SK-N-MC (cell line): ENCODE measurements around the gene EIF1.

ENCODE experiments used
- EZH2 ChIP-seq: fragments of 200-600 bp; sonication (generic); IDR thresholded peaks from one replicate; pipeline ENCODE4 v1.6.1; 2017; ENCODE audit warnings: antibody characterized with exemption
- FOXP2 ChIP-seq: optimal IDR thresholded peaks from 2 replicates; pipeline ENCODE3; 2011; ENCODE audit warnings: mild to moderate bottlenecking, moderate library complexity; ENCODE audit not compliant: insufficient read depth; ENCODE audit errors: extremely low read length, control extremely low read depth
- POLR2AphosphoS5 ChIP-seq: IDR thresholded peaks from 2 replicates; pipeline ENCODE4 v1.6.1; 2012; ENCODE audit warnings: mild to moderate bottlenecking, low read depth, low read length, borderline replicate concordance

DNA sequence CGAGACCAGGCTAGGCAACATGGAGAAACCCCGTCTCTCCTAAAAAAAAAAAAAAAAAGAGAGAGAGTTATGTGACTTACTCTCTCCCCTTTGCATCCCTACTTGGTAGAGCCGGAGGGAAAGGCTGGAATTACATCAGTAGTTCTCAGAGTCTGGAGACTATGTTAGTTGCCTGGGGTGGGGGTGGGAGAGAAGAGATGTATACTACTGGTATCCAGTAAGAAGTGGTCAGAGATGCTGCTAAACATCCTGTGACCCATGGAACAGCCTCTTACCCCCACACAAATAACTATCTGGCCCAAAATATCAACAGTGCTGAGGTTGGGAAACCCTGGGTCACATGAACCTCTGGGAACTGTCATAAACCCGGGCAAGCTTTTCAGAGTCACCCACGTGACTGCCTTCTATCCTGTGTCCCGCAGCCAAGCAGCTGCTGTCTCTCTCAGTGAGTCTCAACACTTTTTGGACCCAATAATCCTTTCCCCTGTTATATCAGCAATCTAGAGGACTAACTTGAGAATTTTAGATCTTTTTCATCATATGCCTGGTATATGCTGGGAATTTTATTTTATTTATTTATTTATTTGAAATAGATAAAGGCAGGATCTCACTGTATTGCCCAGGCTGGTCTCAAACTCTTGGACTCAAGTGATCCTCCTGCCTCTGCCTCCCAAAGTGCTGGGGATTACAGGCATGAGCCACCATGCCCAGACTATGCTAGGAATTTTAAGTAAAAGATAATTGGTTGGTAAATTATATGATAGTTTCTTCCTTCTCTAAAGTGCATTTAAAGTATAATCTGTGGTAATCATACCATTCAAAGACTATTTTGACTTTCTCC is 8.7 kb downstream of the EIF1 start:
- TF ChIP-seq EZH2, result no peak
- TF ChIP-seq POLR2AphosphoS5, result no peak
- no peak for TF ChIP-seq FOXP2
